ENCODE measurements around the gene MIS18BP1. TPM values are rescaled to one million over a fixed set of nuclear protein-coding genes. Genes with fewer than 3 reads are reported as not detected.
A peak's percentile ranks its signal among the peaks of the same experiment; 100 is the strongest.

MIS18BP1 gene
- total and polyA plus RNA-seq, 2 of the 4 experiments (the other 2 are of a cell fraction): 10.6 to 18.6 TPM

GRCh38 chr14:45156067-45156466, 96.9 kb downstream of the MIS18BP1 start:
- BruUV-seq (replicated peaks): no TSS peak
- Histone ChIP-seq H2AFZ (replicated peaks; ENCODE audit: low read length, poor library complexity) (no peak overlapping the region), H4K91ac (ENCODE audit: insufficient read depth, low read depth, low read length) (no peak overlapping the region), H4K5ac (ENCODE audit: low read depth, low read length) (no peak overlapping the region), H2BK15ac (ENCODE audit: low read depth, low read length) (no peak overlapping the region), H3K4me2 (ENCODE audit: low read depth, low read length) (no peak overlapping the region), H3K4me1 (ENCODE audit: control insufficient read depth, insufficient read depth, low read length) (no peaks in the 10 kb centered on the region), H2BK5ac (ENCODE audit: low read depth, low read length, poor library complexity, severe bottlenecking) (no peak overlapping the region), H2AK9ac (replicated peaks; ENCODE audit: low read depth, low read length, poor library complexity) (no peak overlapping the region), H2BK20ac (ENCODE audit: low read depth, low read length) (no peak overlapping the region), H3K18ac (ENCODE audit: low read depth, low read length) (no peak overlapping the region), H2AK5ac (ENCODE audit: low read depth, low read length) (no peak overlapping the region), H4K8ac (ENCODE audit: low read depth in 2 of 2, low read length in 2 of 2) (no peak overlapping the region), H3K56ac (ENCODE audit: extremely low read depth, insufficient read depth, low read length) (no peak overlapping the region), H2BK120ac (ENCODE audit: low read depth, low read length) (no peak overlapping the region), H3K4me3 (ENCODE audit: insufficient read depth, low read depth, low read length) (no peak overlapping the region), H3K9me1 (ENCODE audit: insufficient read depth, low read length) (no peaks in the 10 kb centered on the region), H3K9me3 (ENCODE audit: control insufficient read depth, insufficient read depth, low read length) (no peaks in the 10 kb centered on the region), H4K20me1 (ENCODE audit: insufficient read depth, low read length) (no peaks in the 10 kb centered on the region), H3K14ac (replicated peaks; ENCODE audit: low read depth, low read length) (no peak overlapping the region), H3K27ac (ENCODE audit: insufficient read depth, low read length) (no peak overlapping the region), H3K23ac (ENCODE audit: low read depth, low read length) (no peak overlapping the region), H3K9ac (ENCODE audit: low read depth, low read length) (no peak overlapping the region), H3K4ac (ENCODE audit: low read depth, low read length) (no peak overlapping the region), H3K79me1 (ENCODE audit: low read depth in 1 of 2, low read length in 2 of 2) (no peaks in the 10 kb centered on the region), H3K36me3 (ENCODE audit: control insufficient read depth, insufficient read depth, low read length) (no peaks in the 10 kb centered on the region), H3K27me3 (ENCODE audit: control insufficient read depth, insufficient read depth, low read length) (no peaks in the 10 kb centered on the region)
- intact Hi-C loops (cut with micrococcal nuclease): no loop called here
- in situ Hi-C loops (cut with MboI; ENCODE audit: low sequenced_read_pairs): no loop called here
- ATAC-seq (ENCODE audit: low read depth): no peak
- ChIA-PET CTCF (no interaction called here), POLR2A (ENCODE audit: unreplicated experiment) (no interaction called here)
- DNase-seq: peak; percentile 4
- dilution Hi-C loops (cut with HindIII; ENCODE audit: low sequenced_read_pairs, unreplicated experiment): no loop called here
- TF ChIP-seq CTCF (conservative IDR thresholded peaks at IDR 0.05; ENCODE audit: low read depth, low read length) (0 out of 2 replicates have a peak, but pooled peaks have one; percentile 17), BHLHE40 (IDR thresholded peaks at IDR 0.05; ENCODE audit: low read depth, low read length) (no peak)

Small RNAs within 50 kb of the gene (microRNA-seq; reads per million reads assigned to microRNA genes)
- gene RNU6-552P (ENCODE audit: insufficient read depth, insufficient read length): not detected

Small RNAs within 50 kb of the gene (small RNA-seq; reads per million reads assigned to genes)
- 0 reads per million in 5 experiments for gene RNU6-552P

Other genes with a start within 250 kb of the MIS18BP1 start
- gene PRPF39, start 169.1 kb downstream of the MIS18BP1 start, total RNA-seq (2012; rRNA removed): 25.6 and 29.6 TPM in 2 replicates
- gene PRPF39, start 169.1 kb downstream of the MIS18BP1 start, polyA plus RNA-seq (2012; rRNA removed): 13.1 and 18.1 TPM in 2 replicates
- 8.6 and 31.1 TPM in 2 replicates for gene FKBP3, start 118.7 kb downstream of the MIS18BP1 start, total RNA-seq (2012; rRNA removed)
- 40.2 and 45.3 TPM in 2 replicates for gene FKBP3, start 118.7 kb downstream of the MIS18BP1 start, polyA plus RNA-seq (2012; rRNA removed)
- gene FANCM, start 117.3 kb downstream of the MIS18BP1 start, total RNA-seq (2012; rRNA removed): 7.0 and 10.3 TPM in 2 replicates
- gene FANCM, start 117.3 kb downstream of the MIS18BP1 start, polyA plus RNA-seq (2012; rRNA removed): 1.7 TPM in 2 replicates